ENCODE measurements around the gene CDADC1. TPM values are rescaled to one million over a fixed set of nuclear protein-coding genes. Genes with fewer than 3 reads are reported as not detected.

The CDADC1 gene
- total and polyA plus RNA-seq, 2 of the 13 experiments (the other 11 are each of a cell fraction or from before 2014, with no cell fraction given): 2.4 to 9.0 TPM

- TF ChIP-seq ZNF512 (CRISPR knock-in tag; IDR thresholded peaks at IDR 0.05) (no peak), ZSCAN30 (CRISPR knock-in tag; IDR thresholded peaks at IDR 0.05) (no peak)
Observed at GRCh38 chr13:49295244-49295643, 47.5 kb downstream of the CDADC1 start (continued).

GRCh38 chr13:49296659-49297058, 48.9 kb downstream of the CDADC1 start:
- no peaks in the 10 kb centered on the region for H3K79me2 ChIP-seq (ENCODE audit: insufficient read depth, low read length)
- BruUV-seq (replicated peaks): no TSS peak
- H3K4me3 ChIP-seq (replicated peaks in 1 of 3; ENCODE audit: insufficient read depth in 1 of 3, low read depth in 2 of 3, low read length in 3 of 3): no peak overlapping the region
- H4K20me1 ChIP-seq (ENCODE audit: insufficient read depth, low read length): no peaks in the 10 kb centered on the region
- in situ Hi-C loops (cut with HindIII; ENCODE audit: extremely low pct_ligation_motif_present, low pct_unique_long_range_greater_than_20kb): no loop called here
- no peak overlapping the region for H2AFZ ChIP-seq (ENCODE audit: low read length)
- H3K36me3 ChIP-seq (replicated peaks in 1 of 2; ENCODE audit: control insufficient read depth in 1 of 2, insufficient read depth in 2 of 2, low read length in 2 of 2): no peaks in the 10 kb centered on the region
- H3K4me2 ChIP-seq (ENCODE audit: low read depth, low read length): no peak overlapping the region; the same call in 1 of the 2 replicates
- WGBS (ENCODE audit: low lambda C conversion rate): 81% methylated on average over 2 of the region's 2 CpGs
- CTCF ChIA-PET (ENCODE audit: low intra/inter-chr PET ratio, low total read pairs): no interaction called here
- intact Hi-C loops (cut with micrococcal nuclease; ENCODE audit: unreplicated experiment): no loop called here
- H3K27ac ChIP-seq (ENCODE audit: extremely low read length, insufficient read depth, low read length): peak overlapping the region; percentile 46
- peaks cover 64% of the 10 kb centered on the region for H3K4me1 ChIP-seq (ENCODE audit: insufficient read depth, low read length)
- peak; percentile 10 for ATAC-seq
- DNase-seq (ENCODE audit: low spot score): peak; percentile 73
- FAIRE-seq: no peak
- POLR2A ChIA-PET: no interaction called here
- H3K27me3 ChIP-seq (ENCODE audit: control insufficient read depth in 1 of 2, insufficient read depth in 2 of 2, low read length in 2 of 2): no peaks in the 10 kb centered on the region
- no peaks in the 10 kb centered on the region for H3K9me3 ChIP-seq (ENCODE audit: low read length)
- H3K9ac ChIP-seq (ENCODE audit: insufficient read depth, low read depth, low read length): no peak overlapping the region
- TF ChIP-seq FOXK1 (CRISPR knock-in tag; IDR thresholded peaks at IDR 0.05; ENCODE audit: borderline replicate concordance, low read depth) (no peak), ZFAT (CRISPR knock-in tag; conservative IDR thresholded peaks at IDR 0.05) (no peak), HDAC2 (CRISPR knock-in tag; IDR thresholded peaks at IDR 0.05) (peak; percentile 36; the same call in 1 of the 2 replicates), TCF7 (IDR thresholded peaks at IDR 0.05; ENCODE audit: low read depth) (0 out of 2 replicates have a peak, but pooled peaks have one; percentile 11), POGK (CRISPR knock-in tag; conservative IDR thresholded peaks at IDR 0.05) (no peak), ZFP36 (IDR thresholded peaks at IDR 0.05; ENCODE audit: borderline replicate concordance, low read depth, low read length, partially characterized antibody) (no peak), SALL1 (CRISPR knock-in tag; IDR thresholded peaks at IDR 0.05) (peak; percentile 26; the same call in 1 of the 2 replicates), ZFP36L2 (CRISPR knock-in tag; IDR thresholded peaks at IDR 0.05) (no peak), ZNF282 (IDR thresholded peaks at IDR 0.05; ENCODE audit: partially characterized antibody) (no peak), ZFYVE20 (CRISPR knock-in tag; IDR thresholded peaks at IDR 0.05; ENCODE audit: borderline replicate concordance, low read depth) (no peak), ZSCAN9 (CRISPR knock-in tag; IDR thresholded peaks at IDR 0.05; ENCODE audit: borderline replicate concordance) (no peak), ZNF331 (CRISPR knock-in tag; IDR thresholded peaks at IDR 0.05) (no peak), ASH2L (IDR thresholded peaks at IDR 0.05; ENCODE audit: insufficient read length, low read depth, low read length) (no peak), ARHGAP35 (CRISPR knock-in tag; IDR thresholded peaks at IDR 0.05; ENCODE audit: borderline replicate concordance) (no peak), ZNF782 (CRISPR knock-in tag; IDR thresholded peaks at IDR 0.05; ENCODE audit: borderline replicate concordance) (no peak), NR2C2 (CRISPR knock-in tag; IDR thresholded peaks at IDR 0.05; ENCODE audit: borderline replicate concordance) (no peak), RCOR2 (CRISPR knock-in tag; IDR thresholded peaks at IDR 0.05) (0 out of 2 replicates have a peak, but pooled peaks have one; percentile 48), PBX3 (CRISPR knock-in tag; IDR thresholded peaks at IDR 0.05; ENCODE audit: borderline replicate concordance) (no peak), ZNF460 (CRISPR knock-in tag; IDR thresholded peaks at IDR 0.05; ENCODE audit: borderline replicate concordance) (peak; percentile 93)

Measured in HepG2 (cell line).